Activated effector memory CD4-positive, alpha-beta T cell treated with Interleukin-2 at 50 U/mL for 16 hours (primary cell): Measurements from ENCODE around the gene FOXRED2.
A peak's percentile ranks its signal among the peaks of the same experiment; 100 is the strongest.

ENCODE experiments used
- DNase-seq: peaks from one replicate; pipeline ENCODE4 v3.0.0-alpha.2; 2020

The FOXRED2 gene

DNA sequence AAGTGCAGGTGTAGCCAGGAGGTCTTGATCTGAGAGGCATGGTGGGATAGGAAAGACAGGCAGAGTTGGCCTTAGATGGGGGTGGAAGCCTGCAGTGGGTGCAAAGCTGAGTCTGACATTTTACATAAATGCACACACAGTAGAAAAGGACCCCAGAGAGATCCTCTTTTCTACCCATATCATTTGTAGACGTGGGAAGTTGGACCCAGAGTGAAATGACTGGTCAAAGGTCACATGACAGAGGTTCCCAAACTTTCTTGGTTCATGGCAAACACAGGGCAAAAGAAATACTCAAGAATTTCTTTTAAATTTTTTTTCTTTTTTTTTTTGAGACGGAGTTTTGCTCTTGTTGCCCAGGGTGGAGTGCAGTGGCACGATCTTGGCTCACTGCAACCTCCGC, 6.2 kb upstream of the FOXRED2 start:
- DNase-seq, result no peak

DNA sequence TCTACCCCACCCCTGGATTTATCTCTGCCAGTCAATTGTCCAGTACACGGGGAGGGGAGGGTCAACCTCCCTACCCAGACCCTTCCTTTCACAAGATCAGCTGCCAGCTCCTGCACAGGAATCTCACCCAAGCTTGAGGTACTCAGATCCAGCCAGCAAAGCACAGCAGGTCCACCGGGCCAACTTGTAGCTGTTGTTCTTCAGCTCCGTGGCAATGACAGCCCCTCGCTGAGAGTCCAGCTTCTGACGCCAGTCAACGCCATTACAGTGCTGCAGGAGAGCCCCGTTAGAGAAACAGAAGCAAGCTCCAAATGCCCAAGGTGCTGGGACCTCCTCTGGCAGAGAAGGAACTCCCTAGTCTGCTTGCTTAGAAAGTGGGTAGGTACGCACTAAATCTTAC, 5.5 kb upstream of the FOXRED2 start:
- no peak for DNase-seq

DNA sequence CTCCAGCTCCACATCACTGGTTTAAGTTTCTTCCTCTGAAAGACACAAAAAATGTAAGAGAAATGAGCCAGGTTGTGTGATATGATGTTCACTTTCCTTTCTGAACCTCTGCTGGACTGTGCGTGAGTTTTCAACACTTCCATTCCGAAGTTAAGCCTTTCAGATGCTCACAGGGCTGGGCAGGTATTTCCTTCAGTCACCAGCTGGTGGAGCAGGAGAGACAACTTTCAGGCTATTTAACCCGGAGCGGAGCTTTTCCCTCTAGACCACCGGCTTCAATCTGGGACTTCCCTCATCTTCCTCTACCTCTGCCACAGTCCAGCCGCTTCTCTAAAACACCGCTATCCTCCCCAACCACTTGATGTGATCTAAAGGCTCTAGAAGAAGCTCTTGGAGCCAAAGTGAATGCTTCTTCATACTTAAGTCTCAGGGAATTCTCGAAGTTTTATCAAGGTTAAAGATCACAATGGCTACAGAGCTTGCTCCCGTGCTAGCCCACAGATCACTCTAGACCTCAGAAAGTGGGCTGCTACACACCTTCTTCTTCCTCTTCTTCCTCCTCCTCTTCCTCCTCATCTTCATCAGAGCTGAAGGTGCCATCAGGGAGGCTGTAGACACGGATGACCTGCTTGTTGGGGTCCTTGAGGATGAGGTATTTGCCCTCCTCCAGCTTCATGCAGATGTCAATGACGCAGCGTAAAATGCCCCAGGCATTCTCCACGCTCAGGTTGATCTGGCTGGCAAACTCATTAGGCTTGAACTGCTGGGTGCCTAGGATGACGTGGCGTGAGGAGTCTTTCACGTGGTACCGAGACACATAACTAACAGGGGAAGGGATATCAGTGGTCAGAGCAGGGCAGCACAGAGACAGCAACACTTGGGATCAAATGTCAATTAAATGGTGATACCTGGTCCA, 4.4 kb upstream of the FOXRED2 start:
- DNase-seq, result no peak

DNA sequence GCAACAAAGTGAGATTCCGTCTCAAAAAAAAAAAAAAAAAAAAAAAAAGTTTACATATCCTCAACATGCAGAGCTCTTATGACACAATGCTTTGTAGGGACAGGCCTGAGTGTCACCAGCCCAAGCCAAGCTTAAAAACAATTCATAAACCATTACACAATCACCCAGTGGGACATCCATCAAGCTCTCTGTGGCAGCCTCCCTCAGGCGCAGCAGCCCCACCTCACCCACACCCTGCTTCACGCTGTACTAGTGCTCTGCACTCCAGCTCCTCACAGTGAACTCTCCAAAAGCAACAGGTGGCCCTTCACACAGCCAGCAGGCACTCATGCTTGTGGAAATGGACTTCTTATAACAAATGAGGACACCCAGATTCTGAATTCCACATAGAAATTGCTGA, 3.5 kb upstream of the FOXRED2 start:
- no peak for DNase-seq

DNA sequence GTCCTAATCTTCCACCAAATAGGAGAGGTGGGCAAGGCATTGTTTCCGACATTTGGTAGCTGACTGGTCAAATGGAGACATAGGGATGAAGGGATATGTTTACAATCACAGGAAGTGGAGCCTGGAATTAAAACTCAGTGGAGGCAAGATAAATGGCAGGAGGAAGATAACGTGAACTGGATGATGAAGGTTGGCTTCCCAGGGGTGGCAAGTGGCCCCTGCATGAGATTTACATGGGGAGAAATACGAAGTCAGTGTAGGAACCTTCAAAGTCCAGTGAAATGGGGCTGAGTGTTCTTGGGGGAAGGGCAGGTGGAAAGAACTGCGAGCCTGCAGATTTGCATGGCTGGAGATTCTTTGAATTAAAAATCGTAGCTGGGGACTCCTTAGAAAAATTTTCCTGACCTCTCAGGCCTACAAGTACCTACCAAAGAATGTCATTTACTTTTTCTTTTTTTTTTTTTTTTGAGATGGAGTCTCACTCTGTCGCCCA, 724 bp upstream of the FOXRED2 start:
- DNase-seq, result no peak

DNA sequence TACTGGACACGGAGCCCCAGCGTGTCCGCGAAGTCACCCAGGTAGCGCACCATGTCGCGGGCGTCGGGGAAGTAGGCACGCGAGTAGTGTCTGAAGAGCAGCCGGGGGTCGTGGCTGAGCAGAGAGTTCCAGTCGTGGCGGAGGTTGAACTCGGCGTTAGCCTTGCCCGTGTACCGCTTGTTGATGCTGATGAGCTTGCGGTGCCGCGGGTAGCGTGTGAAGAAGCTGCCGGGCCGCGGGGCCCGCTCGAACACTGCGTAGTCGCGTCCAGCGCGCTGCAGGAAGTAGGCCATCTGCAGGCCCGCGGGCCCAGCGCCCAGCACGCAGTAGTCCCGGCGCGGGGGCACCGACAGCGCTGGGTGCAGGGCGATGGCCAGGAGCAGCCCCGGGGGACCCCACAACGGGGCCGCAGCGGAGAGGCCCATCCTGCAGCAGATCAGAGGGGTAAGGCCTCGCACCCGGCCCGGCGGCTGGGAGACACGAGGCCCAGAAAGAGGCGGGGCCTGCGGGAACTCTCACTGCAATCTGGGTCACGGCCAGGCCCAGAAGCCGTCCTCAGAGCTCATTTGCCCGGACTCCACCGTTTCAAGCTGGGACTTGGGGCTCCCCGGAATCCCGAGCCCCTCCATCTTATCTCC, 723 bp downstream of the FOXRED2 start:
- no peak for DNase-seq

DNA sequence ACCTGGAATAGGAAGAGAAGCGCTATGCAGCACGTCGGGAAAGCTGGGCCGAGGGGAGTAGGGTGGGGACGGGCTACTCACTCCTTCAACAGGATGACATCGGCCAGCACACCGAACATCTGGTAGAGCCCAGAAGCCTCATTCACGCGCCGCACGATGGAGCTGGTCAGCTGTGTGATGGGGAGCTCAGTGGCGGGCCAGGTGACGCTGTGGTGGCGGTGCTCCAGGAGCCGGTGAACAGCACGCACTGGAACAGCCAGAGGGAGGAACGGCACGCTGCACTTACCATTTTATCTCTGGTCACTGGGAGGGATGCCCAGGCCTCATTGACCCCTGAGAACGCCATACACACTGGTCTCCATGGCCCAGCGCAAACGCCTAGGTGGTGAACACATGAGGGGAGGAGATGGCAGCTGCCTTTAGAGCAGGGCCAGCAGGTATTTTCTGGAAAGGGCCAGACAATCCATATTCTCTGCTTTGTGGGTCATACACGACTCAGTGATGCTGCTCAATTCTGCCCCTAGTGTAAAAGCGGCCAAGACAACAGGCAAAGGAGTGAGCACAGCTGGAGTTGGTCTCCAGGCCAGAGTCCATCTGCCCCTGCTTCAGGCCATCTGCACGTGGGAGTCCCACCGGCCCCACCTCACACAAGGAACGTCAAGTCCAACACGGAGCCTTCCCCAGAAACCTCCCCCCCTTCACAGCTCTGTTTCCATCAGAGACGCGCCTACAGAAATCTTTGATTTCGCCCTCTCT, 8.8 kb downstream of the FOXRED2 start:
- no peak for DNase-seq

DNA sequence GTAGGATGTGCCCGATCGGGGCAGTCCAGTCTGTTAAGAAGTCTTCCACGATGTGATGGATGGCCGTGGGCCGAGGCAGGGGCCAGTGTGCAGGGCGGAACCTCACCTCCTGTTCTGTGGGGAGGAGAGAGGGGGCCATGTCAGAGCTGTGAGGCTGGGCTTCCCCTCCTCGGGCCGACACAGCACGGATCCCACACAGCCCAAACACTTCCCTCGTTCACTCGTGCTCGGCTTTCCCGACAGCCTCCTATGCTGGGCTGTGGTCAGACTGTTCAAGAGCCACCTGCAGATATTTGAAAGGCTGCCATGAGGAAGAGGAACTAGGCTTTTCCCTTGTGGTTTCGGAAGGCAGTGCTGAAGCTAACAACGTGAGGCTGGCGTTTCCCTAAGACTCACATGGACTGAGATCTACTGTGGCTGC, 13.1 kb downstream of the FOXRED2 start:
- DNase-seq, result no peak

DNA sequence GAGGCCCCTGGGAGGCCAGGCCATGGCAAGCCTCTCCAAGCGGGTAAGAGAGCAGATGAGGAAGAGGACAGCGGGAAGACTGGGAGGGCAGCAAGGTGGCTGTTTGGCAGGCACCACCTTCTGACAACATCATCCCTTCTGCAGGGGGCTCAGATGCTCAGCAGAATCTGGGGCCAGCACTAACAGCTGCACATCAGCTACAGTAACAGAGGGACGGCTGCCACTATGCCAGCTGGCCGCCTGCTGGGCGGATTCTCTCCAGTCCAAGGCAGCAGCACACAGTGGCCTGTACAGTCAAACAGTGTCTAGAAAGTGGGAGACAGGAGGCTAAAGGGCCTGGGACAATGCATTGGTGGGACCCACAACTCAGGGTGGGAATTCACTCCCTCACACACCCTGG, 14.7 kb downstream of the FOXRED2 start:
- DNase-seq, result no peak

DNA sequence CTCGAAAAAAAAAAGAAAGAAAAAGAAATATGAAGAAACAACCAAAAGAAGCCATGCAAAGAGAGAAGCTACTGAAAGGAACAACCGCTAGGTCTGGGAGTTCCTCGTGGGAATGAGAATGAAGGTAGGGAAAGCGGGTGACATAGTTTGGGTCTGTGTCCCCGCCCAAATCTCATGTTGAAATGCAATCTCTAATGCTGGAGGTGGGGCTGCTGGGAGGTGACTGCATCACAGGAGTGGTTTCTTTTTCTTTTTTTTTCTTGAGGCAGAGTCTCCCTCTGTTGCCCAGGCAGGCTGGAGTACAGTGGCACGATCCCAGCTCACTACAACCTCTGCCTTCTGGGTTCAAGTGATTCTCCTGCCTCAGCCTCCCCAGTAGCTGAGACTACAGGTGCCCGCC, 15.7 kb downstream of the FOXRED2 start:
- no peak for DNase-seq

DNA sequence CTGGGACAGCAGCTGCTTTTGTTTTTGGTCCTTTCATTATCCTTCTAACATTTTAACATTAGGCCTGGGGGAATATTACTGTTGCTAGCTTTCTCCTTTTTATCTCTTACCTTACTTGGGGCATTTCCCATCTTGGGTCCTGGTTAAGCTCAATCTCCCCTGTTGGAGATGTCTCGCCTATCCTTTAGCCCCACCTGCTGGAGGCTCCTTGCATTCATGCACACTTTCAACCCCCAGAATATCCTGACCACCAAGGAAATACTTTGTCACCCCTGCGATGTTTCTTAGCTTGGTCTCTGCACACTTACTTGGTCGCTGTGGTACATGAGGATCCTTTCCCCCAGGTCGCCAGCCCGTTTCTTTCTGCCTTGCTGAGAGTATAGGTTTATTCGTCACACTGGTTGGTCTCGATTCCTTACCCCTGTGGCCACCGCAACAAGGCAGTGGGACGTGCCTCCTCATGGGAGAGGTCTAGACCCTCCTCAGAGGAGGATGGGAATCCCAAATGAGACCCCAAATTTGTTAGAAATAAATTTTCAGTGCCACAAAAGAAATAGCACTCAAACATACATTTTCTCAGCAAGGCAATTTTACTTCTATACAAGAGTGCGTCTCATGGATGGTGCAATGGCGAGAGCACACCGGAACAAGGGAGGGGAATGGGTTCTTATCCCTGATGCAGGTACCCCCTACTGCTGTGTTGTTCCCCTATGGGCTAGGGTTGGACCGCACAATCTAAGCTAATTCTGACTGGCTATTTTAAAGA, 20.0 kb downstream of the FOXRED2 start:
- peak; percentile 15 for DNase-seq

DNA sequence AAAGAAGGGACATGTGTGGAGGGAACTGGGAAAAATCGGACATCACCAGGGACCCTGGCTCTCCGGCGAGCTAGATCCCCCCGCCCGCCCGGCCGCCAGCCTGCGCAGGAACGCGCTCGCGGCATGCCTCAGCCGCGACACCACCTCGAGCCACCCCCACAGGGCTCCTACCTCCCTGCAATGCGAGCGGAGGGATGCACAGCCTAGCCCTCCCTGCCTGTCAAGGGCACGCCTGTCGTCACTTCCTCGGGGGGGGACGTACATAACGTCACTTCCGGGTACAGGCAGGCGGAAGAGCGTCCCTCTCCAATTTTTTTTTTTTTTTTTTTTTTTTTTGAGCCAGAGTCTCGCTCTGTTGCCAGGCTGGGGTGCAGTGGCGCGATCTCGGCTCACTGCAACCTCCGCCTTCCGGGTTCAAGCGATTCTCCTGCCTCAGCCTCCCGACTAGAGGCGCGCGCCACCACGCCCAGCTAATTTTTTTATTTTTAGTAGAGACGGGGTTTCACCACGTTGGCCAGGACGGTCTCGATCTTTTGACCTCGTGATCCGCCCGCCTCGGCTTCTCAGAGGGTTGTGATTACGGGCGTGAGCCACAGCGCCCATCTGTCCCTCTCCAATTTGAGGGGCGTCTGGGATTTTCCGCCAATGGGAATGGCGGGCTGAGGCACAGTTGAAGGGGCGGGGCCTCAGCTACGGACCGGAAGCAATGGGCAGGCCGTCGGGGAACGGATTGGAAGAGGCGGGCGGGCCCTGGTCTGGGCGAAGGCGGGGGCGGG, 25.3 kb downstream of the FOXRED2 start, which contains the start of gene TXN2:
TSS of gene TXN2 (minus strand) at position 248 of the 776 bp plus-strand sequence. CDS start 803 bp downstream, outside the sequence.
- DNase-seq, result peak; percentile 93

DNA sequence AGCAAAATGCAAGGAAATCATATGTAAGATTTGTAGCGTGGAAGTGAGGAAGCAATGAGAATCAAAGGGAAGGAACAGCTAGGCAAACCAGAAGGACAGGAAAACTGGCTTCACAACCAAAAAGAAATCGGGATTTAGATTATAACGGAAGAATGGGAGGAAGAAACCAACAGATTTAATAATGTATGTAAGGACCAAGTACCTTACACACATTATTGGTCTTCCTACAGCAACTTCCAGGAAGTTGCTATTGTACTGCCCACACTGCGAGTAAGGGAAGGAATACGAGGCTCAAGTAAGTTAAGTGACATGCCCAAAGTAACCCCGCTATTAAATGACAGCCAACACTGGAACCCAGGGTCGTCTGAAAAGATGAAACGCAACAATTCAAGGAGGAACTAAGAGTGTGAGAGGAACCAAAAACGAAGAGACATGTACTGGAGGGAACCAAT, 25.9 kb downstream of the FOXRED2 start:
- no peak for DNase-seq

DNA sequence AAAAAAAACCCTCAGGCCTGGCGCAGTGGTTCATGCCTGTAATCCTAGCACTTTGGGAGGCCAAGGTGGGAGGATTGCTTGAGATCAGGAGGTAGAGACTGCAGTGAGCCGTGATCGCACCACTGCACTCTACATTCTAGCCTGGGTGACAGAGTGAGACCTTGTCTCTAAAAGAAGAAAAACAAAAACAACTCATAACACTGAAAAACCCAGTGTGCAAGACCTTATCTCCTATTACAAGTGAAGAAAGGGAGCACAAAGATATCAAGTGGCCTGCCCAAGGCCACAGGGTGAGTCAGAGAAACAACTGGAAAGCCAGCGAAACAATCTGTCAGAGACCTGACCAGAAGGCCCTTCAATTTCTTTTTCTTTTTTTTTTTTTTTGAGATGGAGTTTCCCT, 27.9 kb downstream of the FOXRED2 start:
- DNase-seq, result no peak

DNA sequence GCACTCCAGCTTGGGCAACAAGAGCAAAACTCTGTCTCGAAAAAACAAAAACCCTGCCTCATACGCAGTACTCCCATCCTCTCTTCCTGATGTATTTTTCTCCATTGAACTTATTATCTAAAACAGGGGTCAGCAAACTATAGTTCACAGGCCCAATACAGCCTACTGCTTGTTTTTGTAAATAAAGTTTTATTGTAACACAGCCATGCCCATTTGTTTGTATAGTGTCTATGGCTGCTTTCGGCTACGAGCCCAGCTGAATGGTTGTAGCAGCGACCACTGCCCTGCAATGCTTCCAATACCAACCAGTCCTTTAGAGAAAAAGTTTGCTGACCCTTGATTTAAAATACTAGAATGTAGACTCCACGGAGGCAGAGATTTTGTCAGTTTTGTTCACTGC, 31.5 kb downstream of the FOXRED2 start:
- DNase-seq, result no peak

DNA sequence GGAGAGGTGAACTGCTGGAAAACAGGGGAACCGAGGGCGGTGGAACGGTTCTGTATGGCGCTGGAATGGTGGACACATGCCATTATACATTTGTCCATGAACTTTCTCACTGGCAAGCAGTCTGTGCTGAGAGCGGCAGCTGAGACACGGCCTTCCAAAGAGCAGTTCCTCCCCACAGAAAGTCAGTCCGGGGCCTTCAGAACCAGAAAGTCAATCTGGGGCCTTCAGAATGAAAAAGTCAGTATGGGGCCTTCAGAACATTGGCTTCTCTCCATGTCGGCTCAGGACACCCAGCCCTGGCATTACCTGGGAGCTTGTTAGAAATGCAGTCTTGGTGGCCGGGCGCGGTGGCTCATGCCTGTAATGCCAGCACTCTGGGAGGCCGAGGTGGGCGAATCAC, 34.2 kb downstream of the FOXRED2 start:
- no peak for DNase-seq

DNA sequence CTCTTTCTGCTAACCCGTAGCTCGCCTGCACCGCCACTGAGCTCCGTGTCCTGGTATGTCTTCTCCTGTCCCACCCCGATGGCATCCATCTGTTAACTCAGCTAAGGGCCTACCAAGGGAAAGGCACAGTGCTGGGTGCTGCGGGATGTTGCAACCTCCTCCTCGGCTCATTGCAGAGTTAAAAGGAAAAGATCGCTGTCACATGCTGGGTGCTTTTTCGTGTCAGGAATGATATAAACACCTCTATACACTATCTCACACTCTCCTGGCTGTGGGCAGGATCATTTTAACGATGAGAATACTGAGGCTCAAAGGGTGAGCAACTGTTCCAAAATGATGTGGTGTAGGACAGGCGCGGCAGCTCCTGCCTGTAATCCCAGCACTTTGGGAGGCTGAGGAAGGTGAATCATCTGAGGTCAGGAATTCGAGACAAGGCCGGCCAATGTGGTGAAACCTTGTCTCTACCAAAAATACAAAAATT, 35.5 kb downstream of the FOXRED2 start:
- DNase-seq, result no peak

DNA sequence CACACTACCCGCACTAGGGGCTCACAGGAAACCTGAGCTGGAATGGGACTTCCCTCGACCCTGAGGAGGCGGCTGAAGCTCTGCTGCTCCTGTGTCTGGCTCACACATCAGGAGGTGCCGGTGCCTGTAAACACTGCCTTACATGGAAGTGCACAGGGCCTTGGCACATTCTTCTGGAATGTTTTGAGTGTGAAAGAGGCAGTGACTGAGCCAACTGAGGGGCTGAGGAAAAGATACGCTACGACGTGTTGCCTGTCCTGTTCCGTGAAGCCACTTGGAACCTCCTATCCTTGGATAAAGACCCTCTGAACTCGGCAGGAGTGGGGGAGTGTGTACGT, 35.9 kb downstream of the FOXRED2 start:
- DNase-seq, result no peak

DNA sequence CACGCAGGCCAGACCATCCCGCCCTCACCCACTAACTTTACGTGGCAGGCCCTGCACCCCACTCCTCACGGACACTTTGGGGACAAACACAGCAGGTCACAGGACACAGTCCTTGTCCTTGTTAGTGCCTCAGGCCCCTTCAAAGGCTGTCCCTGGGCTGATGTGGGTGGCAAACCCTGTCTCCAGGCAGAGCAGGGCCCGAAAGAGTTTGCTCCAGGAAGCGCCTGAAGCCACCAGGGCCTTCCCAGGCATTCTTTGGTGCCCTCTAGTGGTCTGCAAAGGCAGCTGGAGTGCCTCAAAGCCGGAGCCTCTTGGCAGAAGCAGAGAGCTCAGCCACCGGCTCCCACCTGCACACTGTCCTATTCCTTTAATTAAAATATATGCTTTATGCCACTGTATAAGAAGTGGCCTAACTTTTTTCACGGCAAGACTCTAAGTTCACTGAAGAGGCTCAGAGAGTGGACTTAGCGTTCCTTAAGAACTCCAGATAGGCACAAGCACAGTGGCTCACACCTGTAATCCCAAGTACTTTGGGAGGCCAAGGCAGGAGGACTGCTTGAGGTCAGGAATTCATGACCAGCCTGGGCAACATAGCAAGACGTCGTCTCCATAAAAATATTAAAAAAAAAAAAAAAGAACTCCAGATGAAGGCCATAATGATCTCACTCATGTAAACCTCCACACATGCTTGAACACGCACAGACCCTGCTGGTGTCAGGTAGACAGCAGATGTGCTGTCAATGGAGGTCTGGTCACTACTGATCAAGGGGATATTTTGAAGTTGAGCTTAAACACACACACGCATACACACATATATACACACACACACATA, 36.5 kb downstream of the FOXRED2 start:
- peak; percentile 70 for DNase-seq

DNA sequence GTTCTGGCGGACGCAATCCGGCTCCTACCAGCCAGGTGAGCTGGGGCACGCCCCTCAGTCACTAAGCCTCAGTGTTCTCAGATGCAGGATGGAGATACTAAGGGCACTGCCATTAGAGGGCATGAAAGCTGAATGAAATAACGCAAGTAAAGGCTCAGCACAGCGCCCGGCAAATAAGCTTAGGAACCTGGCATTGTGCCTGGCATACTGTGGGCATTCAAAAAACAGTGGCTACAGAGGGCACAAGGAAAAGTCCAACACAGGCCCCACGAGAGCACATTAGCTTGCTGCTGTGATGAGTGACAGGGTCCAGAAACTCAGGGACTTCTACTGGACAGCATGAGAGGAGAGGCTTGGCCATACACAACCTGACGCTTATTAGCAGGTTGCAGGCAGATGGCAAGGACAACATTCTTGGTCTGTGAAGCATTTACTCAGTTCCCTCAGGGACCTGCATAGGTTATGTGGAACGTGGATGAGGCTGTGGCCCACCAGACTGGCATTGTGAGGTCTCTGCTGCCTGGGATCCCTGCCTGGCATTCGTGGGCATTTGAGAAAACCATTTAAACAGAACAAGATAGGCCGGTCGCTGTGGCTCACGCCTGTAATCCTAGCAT, 37.6 kb downstream of the FOXRED2 start:
- no peak for DNase-seq
